Fibroblast of the conjunctiva (primary cell): ENCODE measurements around the gene CHRNB1.
"Not testable (repeated sequence)": the region's sequence is repeated elsewhere in the genome, so short reads cannot be mapped to it uniquely, and the experiment has no call there.

Experiments
- DNase-seq: peaks from one replicate; pipeline ENCODE4 v3.0.0-alpha.2; 2010; ENCODE audit warnings: low read depth

CHRNB1 gene

DNA sequence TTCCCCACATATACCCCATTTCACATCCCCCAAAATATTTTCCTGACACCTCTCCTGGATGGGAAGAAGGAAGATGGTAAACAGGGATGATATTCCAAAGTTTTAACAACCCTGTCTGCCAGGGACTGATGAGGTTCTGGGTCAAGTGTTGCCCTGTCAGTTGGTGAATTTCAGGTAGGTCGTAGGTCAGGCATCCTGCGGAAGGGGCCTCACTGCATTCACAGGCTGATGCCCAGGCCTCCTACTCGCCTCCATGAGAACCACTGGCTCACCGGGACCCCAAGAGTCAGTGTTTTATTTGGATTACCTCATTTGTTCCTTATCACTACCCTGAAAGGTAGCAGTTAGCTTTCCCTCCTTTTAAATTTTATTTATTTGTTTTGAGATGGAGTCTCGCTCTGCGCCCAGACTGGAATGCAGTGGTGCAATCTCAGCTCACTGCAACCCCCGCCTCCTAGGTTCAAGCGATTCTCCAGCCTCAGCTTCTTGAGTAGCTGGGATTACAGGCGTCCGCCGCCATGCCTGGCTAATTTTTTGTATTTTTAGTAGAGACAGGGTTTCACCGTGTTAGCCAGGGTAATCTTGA is 24.0 kb downstream of the CHRNB1 start:
- DNase-seq, result no peak

- DNase-seq, result not testable (repeated sequence)
Observed at GRCh38 chr17:7469843-7470242, 25.0 kb downstream of the CHRNB1 start.

DNA sequence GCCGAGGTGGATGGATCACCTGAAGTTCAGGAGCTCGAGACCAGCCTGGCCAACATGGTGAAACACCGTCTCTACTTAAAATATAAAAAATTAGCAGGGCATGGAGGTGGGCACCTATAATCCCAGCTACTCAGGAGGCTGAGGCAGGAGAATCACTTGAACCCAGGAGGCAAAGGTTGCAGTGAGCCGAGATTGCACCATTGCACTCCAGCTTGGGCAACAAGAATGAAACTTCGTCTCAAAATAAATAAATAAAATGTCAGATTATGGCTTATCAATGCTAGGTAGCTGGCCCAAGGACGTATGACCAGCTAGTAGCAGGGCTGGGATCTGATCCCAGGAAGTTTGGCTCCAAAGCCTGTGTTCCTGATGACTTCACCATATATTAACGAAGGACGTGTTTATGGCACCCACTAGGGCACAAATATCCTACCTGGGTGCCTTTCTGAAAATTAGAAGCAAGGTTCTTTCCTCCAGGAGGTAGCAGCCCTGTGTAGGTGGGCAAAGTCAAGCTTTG is 25.7 kb downstream of the CHRNB1 start:
- not testable (repeated sequence) for DNase-seq

GRCh38 chr17:7471729-7472128 is 26.9 kb downstream of the CHRNB1 start:
- DNase-seq, result no peak

DNA sequence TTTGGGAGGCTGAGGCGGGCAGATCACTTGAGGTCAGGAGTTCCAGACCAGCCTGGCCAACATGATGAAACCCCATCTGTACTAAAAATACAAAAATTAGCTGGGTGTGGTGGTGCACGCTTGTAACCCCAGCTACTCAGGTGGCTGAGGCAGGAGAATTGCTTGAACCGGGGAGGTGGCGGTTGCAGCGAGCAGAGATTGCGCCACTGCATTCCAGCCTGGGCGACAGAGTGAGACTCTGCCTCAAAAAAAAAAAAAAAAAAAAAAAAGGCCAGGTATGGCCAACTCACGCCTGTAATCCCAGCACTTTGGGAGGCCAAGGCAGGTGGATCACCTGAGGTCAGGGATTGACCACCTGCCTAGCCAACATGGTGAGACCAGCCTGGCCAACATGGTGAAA is 29.9 kb downstream of the CHRNB1 start:
- DNase-seq, result not testable (repeated sequence)

- no peak for DNase-seq
Observed at GRCh38 chr17:7475764-7476422, 31.0 kb downstream of the CHRNB1 start.

DNA sequence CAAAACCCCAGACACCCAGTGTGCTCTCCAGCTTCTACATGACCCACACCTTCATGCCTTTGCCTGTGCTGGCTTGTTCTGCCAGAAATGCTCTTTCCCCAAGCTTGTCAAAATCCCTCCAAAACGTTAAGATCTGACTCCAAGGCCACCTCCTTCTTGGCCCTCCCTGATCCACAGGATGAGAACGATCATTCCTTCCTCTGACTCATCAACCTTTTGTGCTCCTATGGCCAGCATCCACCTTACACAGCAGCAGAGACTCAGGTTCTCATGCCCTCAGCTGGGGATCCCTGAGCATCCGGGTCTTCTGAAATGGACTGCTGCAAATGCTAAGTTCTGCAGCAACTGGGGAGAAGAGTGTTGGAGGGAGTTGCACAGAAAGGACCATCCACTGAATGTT is 31.6 kb downstream of the CHRNB1 start:
- DNase-seq, result no peak

DNA sequence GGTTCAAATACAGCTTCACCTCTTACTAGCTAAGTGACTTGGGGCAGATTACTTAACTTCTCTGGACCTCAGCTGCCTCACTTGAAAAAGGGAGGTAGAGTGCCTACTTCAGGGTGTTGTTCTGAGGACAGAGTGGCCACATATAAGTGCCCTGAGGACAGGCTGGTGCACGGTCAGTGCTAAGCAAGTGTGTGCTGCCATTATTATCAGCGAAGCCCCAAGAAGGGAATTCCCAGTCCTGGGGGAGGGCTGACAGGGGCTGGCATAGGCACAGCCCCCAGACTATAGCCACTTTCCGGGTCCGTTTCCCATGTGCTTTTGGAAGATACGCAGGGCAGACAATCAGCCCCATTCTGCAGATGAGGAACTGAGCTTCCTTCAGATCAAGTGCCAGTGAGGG is 32.1 kb downstream of the CHRNB1 start:
- DNase-seq, result no peak

DNA sequence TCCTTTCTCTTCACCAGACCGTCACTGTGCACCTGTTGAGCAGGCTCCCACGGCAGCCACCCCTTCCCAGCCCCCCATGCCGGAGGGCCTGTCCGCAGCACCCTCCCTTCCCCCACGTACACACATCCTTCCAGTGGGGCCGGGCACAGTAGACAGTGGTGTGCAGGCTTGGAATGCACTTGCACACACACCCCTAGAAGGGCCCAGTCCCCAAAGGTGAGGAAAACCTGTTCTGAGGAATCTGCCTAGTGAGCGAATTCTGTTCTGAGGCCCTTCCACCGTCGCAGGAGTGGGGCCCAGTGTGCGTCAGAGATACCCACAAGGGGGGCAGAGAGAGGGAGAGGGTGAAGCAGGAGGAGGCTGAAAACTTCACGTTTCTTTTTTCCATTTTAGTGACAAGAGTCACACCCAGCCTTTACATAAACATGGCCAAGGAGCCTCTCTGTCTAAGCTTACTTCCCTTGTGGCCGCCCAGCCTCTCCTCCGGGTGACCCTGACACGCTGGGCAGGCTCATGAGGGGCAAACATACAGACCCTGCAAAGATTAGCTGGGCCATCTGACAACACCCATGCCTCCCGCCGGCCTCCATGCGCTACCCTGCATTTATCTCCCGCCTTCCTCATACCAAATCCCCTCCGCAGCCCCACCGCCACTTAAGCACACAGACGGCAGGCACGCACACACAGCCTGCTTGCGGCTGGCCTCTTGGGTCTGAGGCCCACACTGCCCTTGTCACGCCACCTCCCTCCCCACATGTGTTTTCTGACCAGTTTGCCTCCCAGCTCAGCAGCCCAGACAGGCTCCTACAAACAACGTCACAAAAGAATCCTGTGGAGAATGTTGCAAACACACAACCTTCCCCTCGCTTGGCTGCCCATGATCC is 32.8 kb downstream of the CHRNB1 start:
- peak; percentile 24 for DNase-seq

DNA sequence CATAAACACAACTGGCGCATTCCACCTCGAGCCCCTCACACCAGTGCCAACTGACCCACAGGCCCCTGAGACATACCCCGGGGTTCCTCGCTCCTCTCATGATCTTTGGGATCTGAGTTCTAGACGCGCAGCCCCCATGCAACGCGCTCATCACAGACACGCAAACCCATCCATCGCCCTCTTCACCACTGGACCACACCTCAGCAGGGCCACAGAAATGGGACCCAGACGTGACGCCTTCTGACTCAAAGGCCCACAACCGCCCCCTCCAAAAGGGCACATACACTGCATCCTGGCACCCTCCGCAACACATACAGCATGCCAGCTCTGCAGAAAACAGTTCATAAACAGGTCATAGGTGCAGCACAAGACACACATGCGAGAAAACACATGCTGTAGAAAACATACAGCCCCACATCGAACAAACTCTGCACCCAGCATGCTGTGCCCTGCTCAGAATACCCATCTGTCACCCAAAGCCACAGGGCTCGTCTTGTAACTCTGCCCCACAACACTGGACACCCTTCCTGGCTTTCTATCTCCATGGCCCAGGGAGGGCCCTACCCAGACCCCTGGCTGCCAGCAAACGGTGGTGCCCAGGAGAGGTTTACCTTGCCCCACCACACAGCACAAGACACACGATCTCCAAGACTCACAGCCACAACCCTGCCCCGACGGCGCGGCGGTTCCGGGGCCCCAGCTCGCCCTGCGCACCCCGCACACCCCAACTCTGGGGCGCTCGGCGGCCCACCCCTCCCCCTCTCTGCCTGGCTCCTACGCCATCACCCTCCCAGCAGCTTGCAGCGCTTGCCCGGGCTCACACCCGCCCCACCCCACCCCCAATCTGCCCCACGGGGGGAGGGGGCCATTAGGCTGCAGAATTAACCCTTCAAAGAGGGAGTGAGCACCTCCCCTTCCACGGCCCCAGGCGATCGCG is 33.7 kb downstream of the CHRNB1 start:
- DNase-seq, result no peak

DNA sequence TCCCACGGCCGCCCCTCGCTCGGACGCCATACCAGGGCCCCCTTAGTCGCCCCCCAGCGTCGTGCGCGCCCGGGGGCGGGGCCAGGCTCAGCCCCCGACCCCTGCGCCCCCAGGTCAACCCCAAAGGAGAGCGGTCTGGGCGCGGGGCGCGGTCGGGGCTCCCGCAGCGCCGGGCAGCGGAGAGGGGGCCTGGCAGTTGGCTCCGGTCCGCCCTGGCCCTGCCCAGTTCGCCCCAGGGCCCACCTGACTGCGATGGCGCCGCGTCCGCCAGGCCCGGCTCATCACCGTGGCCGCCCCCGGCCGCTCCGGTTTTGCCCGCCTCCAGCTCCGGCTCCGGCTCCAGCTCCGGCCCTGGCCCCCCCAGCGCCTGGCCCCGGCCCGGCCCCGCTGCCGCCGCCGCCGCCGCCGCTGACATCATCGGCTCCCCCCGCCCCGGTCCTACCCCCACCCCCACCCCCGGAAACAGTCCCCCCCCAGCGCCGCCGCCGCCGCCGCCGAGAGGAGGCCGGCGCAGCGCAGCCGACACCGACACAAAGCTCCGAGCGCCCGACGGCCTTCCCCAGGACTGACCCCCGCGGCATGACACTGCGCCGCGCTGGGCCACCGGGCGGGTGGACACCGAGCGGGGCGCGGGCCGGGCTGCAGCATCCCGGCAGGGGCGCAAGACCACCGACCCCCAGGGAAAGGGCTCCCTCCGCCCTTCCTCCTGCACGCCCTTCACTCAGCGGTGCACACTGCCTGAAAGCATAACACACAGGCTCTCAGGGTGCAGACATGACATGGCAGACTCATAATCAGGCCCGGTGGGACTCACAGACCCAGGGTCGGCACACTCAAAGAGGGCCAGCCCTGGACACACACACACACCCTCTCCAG is 34.6 kb downstream of the CHRNB1 start, which contains the start of gene ZBTB4:
ZBTB4 (minus strand) TSS at position 419 of the 876 bp plus-strand sequence. CDS start 12,830 bp downstream, outside the sequence.
- no peak for DNase-seq

GRCh38 chr17:7480089-7480384 is 35.2 kb downstream of the CHRNB1 start:
- DNase-seq, result no peak

DNA sequence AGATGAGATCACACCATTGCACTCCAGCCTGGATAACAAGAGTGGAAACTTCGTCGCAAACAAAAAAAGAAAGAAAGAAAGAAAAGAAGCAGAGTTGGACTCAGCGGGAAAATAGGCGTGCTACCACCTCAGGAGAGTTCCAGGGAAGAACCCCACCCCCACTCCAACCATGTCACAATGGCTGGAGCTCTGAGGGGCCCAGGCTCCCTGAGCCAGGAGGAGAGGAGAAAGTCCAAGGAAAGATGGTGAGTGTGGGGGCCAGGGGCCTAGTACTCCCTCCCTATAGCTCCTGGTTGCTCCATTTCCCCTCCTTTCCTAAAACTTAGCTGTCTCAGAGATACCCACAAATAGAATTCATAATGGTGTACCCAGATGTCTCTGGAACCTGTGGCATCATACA is 36.4 kb downstream of the CHRNB1 start, which contains the start of gene SLC35G6:
SLC35G6 (plus strand) TSS at position 172 of the 400 bp plus-strand sequence; CDS start at position 243, 71 bp downstream.
- DNase-seq, result not testable (repeated sequence)

- DNase-seq, result not testable (repeated sequence)
Observed at GRCh38 chr17:7481842-7482741, 37.2 kb downstream of the CHRNB1 start.

- not testable (repeated sequence) for DNase-seq
Observed at GRCh38 chr17:7482742-7483088, 37.9 kb downstream of the CHRNB1 start.

- peak; percentile 87 for DNase-seq
Observed at GRCh38 chr17:7483255-7484066, 38.6 kb downstream of the CHRNB1 start.

- DNase-seq, result peak; percentile 99
Observed at GRCh38 chr17:7484067-7484918, 39.4 kb downstream of the CHRNB1 start, which contains the start of gene POLR2A. Gene POLR2A, plus strand, starts transcription at chr17:7484366.
